ENCODE results near the gene CTAG1B.
"Not testable (repeated sequence)": the region's sequence is repeated elsewhere in the genome, so short reads cannot be mapped to it uniquely, and the experiment has no call there.

CTAG1B gene

DNA sequence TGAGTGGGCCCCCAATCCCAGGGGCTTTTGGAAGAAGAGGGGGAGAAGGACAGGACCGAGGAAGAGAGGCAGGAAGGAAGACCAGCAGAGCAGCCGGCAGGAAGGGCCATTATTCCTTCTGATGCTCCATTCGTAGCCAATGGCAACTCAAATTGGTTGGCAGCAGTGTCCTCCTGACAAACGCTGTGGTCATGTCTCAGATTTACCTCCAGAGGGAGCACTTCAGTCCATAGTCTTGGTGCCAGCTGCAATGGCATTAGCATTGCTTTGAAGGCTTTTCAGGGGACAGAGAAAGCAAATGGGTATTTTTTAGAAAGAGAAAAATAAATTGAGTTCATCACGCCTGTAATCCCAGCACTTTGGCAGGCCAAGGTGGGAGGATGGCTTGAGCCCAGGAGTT, 9.9 kb upstream of the CTAG1B start:
- DNase-seq (ENCODE audit: extremely low read depth in 1 of 2, low read depth in 1 of 2): not testable (repeated sequence)

DNA sequence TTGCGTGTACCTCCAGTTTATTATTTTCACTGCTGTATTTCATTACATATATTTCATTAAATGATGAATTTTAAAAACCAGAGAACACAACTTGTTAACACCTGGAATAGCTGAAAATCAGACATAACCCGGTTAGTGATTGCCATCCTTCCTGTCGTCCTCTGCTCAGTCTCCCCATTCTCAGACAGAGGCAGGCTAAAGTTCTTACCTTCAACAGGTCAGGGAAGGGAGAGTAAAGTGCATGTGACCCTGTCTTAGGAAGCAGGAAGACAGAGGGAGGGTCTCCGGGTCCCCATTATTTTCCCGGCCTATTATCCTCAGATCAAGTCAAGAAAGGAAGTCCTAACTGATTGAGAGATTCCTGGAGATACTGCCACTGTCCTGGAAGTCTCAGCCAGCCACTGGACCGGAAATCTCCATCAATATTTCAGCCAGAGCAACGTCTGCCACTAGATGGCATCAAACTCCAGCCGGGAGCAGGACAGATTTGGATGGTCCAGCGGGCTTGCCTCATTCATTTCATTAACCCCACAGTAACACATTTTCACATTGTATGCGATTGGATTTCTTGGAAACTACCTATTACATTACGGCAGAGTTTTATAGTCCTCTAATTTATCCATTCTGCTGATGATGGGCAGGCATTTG, 1.8 kb upstream of the CTAG1B start:
- not testable (repeated sequence) for DNase-seq (ENCODE audit: extremely low read depth in 1 of 2, low read depth in 1 of 2)

DNA sequence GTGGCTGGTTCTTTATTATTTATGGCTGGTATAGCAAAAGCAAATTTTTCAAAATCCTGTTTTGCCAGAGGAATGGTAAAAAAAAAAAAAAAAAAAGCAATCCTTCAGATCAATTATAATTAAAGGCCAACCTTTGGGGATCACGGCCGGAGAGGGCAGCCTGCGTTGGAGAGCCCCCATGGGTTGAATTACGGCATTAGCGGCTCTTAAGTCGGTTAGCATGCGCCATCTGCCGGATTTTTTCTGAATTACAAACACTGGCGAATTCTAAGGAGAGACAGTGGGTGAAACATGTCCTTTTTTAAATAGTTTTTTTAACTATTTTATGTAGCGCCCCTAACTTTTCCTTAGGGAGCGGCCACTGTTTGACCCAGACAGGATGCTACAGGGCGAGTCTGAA, 5.5 kb downstream of the CTAG1B start:
- DNase-seq (ENCODE audit: extremely low read depth in 1 of 2, low read depth in 1 of 2): not testable (repeated sequence)

DNA sequence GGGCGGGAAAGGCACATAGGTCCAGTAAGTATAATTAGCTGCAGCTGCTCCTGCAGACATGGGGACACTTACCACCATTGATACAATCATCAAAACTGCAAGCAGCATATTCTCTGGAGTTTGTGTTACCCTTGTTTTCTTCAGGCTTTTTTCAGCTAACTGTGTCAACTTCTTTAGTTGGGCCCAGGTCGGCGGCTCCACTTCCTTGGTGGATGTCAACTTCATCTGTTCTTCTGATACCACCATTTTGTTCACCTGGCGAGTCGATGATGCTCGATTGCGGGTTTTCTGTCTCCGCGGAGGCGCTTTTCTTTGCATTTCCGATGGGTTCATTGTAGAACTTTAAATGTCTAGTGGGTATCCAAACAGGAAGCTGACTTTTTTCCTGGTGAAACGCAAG, 7.9 kb downstream of the CTAG1B start:
- not testable (repeated sequence) for DNase-seq (ENCODE audit: extremely low read depth in 1 of 2, low read depth in 1 of 2)

DNA sequence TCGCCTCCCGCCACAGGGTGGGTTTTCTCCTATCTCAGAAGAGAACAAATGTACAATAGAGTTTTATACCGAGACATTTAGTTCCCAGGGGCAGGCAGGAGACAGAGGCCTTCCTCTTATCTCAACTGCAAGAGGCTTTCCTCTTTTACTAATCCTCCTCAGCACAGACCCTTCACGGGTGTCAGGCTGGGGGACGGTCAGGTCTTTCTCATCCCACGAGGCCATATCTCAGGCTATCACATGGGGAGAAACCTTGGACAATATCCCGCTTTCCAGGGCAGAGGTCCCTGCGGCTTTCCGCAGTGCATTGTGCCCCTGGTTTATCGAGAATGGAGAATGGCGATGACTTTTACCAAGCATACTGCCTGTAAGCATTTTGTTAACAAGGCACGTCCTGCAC, 10.3 kb downstream of the CTAG1B start:
- not testable (repeated sequence) for DNase-seq (ENCODE audit: extremely low read depth in 1 of 2, low read depth in 1 of 2)

DNA sequence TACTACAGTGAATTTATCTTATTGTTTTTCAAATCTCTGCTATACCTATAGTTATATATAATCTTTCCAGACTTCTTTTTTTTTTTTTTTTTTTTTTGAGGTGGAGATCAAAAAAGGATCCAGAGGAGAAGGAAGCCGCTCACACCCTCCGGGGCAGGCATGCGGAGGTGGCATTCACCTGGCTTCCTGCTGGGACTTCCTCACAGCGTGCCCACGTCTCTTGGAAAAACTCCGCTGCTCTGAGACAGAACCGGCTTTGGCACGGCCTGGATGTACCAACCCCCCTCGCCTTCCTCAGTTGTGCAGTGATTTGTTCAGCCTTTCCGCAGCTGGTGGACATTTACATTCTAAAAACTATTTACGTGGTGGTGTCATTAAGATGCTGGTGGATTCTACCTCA, 11.1 kb downstream of the CTAG1B start:
- DNase-seq (ENCODE audit: extremely low read depth in 1 of 2, low read depth in 1 of 2): not testable (repeated sequence)

- DNase-seq (ENCODE audit: extremely low read depth in 1 of 2, low read depth in 1 of 2): no peak
Observed at GRCh38 chrX:154607370-154607769, 11.7 kb downstream of the CTAG1B start.

- DNase-seq (ENCODE audit: extremely low read depth in 1 of 2, low read depth in 1 of 2): no peak
Observed at GRCh38 chrX:154605566-154605965, 13.5 kb downstream of the CTAG1B start.

GRCh38 chrX:154603438-154604430, 15.3 kb downstream of the CTAG1B start:
- DNase-seq (ENCODE audit: extremely low read depth in 1 of 2, low read depth in 1 of 2): no peak

DNA sequence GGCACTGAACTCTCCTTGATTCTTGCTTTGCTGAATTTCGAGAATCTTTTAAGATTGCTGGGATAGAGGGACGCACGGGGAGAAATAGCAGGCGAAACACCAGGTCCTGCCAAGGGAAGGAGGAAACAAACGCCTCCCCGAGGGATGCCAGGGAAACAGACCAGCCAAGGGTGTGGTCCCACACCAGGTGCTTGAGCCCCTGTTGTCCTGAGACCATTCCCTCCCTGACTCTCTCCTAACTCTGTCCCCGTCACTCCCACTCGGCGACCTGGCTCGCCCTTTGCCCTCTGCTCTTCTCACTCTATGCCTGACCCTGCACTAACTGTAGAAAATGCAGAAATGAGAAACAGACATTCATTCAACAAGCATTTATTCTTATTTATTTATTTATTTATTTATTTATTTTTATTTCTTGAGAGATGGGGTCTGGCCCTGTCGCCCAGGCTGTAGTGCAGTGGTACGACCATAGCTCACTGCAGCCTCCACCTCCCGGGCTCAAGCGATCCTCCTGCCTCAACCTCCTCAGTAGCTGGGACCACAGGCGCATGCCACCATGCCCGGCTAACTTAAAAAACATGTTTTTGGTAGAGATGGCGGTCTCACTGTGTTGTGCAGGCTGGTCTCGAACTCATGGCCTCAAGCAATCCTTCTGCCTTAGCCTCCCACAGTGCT, 16.2 kb downstream of the CTAG1B start:
- no peak for DNase-seq (ENCODE audit: extremely low read depth in 1 of 2, low read depth in 1 of 2)

- DNase-seq (ENCODE audit: extremely low read depth in 1 of 2, low read depth in 1 of 2): no peak
Observed at GRCh38 chrX:154602226-154602625, 16.9 kb downstream of the CTAG1B start.

DNA sequence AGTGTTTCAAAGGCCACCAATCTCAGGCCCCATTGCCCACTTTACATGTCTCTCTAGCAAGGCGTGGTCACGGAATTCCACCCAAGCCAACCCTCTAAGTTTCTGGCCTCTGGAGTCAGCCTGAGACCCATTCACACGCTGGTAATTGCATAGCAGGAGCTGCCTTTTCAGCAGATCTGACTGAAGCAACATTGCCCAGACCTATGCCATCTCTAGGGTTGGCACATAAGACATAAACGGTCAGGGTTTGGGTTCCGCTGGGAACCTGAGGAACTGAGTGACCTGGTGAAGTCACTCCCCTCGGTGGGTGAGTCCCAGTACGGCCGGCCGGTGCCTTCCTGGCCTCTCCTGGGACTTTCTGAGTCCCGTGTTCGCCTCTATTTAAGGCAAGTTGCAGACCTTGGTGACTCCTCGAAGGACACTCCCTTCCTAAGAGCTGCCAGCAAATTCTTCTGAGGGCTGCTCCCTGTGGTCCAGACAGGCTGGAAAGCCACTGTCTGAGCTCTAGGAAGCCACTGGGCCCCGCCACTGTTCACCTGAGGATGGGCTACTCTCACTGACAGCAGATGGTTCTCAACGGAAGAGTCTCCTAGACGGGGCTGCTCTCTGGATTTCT, 18.2 kb downstream of the CTAG1B start:
- no peak for DNase-seq (ENCODE audit: extremely low read depth in 1 of 2, low read depth in 1 of 2)

GRCh38 chrX:154599531-154599930, 19.6 kb downstream of the CTAG1B start:
- DNase-seq (ENCODE audit: extremely low read depth in 1 of 2, low read depth in 1 of 2): no peak

DNA sequence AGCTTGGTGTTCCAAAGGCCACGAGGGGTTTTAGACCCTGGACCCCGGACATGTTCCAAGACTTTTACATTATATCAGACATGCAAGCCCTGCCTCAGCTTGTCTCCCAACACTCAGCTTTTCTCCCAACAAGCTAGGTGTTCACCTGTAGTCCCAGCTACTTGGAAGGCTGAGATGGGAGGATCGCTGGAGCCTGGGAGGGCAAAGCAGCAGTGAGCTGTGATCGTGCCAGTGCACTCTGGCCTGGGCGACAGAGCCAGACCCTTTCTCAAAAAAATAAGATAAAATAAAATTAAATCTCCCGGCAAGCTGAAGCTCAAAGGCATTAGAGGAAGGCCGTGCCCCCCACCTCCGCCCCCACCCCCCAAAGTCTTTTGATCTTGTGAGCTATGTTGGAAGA, 20.4 kb downstream of the CTAG1B start:
- DNase-seq (ENCODE audit: extremely low read depth in 1 of 2, low read depth in 1 of 2): no peak

- no peak for DNase-seq (ENCODE audit: extremely low read depth in 1 of 2, low read depth in 1 of 2)
Observed at GRCh38 chrX:154597221-154597620, 21.9 kb downstream of the CTAG1B start.

DNA sequence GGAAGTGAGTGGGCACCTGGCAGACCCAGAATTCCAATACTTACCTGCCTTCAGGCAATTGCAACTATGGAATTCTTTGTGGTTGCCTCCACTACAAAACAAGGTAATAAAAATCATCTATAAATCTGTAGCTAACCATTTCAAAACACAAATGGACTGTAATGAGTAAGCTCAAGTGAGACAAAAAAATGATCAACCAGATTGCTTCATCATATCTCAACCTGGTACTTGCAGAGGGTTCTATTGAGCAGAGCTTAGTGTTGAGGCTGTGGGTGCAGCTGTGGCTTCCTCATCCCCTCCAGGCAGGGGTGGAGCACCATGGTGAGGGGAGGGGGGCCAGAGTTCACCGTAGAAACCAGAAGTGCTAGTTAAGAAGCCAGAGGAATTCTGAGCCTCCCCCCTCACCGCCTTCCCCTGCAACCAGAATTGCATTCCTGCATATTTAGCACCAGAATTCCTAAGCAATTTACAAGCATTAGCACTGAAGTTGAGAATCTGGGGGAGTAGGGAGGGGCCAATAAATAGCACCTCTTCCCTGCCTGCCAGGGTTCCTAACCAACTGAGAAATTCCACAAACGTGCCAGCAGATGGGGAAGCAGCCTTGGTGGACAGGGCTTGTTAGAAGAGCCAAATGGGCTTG, 22.7 kb downstream of the CTAG1B start:
- no peak for DNase-seq (ENCODE audit: extremely low read depth in 1 of 2, low read depth in 1 of 2)

GRCh38 chrX:154595559-154596249, 23.4 kb downstream of the CTAG1B start:
- DNase-seq (ENCODE audit: extremely low read depth in 1 of 2, low read depth in 1 of 2): no peak

DNA sequence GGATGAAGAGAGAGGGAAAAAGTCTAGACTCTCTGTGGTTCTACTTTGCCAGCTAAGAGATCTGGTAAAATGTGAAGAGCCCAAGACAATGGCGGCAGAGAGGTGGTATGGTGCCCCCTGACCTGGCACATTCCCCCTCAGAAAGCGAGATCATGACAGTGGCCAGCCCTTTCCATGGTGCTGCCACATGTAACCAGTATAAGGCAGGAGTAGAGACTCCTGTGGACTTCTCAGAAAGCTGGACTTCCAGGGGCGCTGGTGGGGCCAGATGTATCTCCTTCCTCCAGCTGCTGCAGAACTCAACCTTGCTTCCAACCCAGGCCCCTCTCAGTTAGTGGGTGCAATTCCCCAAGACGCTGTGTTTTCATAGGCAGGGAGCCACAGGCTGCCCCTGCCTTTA, 24.6 kb downstream of the CTAG1B start:
- no peak for DNase-seq (ENCODE audit: extremely low read depth in 1 of 2, low read depth in 1 of 2)

DNA sequence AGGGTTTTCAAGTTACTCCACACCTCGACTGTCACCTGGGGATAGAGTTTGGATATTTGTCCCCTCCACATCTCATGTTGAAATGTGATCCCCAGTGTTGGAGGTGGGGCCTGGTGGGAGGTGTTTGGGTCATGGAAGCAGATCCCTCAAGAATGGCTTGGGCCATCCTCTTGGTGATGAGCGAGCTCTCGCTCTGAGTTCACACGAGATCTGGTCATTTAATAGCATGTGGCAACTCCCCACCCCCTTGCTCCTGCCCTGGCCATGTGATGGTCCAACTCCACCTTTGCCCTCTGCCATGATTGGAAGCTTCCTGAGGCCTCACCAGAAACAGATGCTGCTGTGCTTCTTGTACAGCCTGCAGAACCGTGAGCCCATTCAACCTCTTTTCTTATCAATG, 25.9 kb downstream of the CTAG1B start:
- no peak for DNase-seq (ENCODE audit: extremely low read depth in 1 of 2, low read depth in 1 of 2)

- no peak for DNase-seq (ENCODE audit: extremely low read depth in 1 of 2, low read depth in 1 of 2)
Observed at GRCh38 chrX:154592505-154592904, 26.6 kb downstream of the CTAG1B start.

Measured in stimulated activated CD8-positive, alpha-beta memory T cell treated with anti-CD3 and anti-CD28 coated beads, Interleukin-7, amount 100 ng/mL, for 48 hours (primary cell).